ENCODE measurements around the gene EIF4A3.
A peak's percentile ranks its signal among the peaks of the same experiment; 100 is the strongest.

EIF4A3 gene

DNA sequence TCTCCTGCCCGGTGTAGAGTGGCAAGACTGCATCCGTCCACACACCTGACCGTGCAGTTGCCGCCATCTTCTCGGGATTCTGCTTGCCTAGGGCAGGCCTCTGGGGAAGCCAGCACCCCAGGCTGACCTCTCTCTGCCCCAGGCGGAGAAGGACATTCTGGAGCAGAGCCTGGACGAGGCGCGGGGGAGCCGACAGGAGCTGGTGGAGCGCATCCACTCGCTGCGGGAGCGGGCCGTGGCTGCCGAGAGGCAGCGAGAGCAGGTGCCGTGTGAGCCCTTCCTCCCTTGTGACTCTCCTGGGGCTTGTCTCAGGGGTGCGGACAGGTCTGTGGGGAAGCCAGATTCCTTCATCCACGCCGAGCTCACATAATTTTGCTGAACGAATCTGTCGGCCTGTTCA, 42.7 kb upstream of the EIF4A3 start:
- H3K4me2 ChIP-seq: peak overlapping the region in 5 of 11 experiments; percentile 3 to 26 (median 18); a peak in 2 of 22 replicates
- no peak overlapping the region for H3K4me3 ChIP-seq
- H3K4me1 ChIP-seq: peaks cover 23 to 45% (median 33%) of the 10 kb centered on the region in 10 experiments
- no peaks in the 10 kb centered on the region for H4K20me1 ChIP-seq
- no peak overlapping the region; a peak in 1 of 22 replicates for H3K9ac ChIP-seq
- no peak for TF ChIP-seq Cebpa-rat (IDR thresholded peaks at IDR 0.05)
- peaks cover 0 to 28% (median 16%) of the 10 kb centered on the region in 11 experiments; a peak in 13 of 22 replicates for H3K27me3 ChIP-seq
- H3K27ac ChIP-seq: no peak overlapping the region
- H3K9me3 ChIP-seq (replicated peaks in 1 of 11): peaks cover 0 to 5% (median 0%) of the 10 kb centered on the region in 11 experiments; a peak in 3 of 22 replicates
- H3K36me3 ChIP-seq: no peaks in the 10 kb centered on the region

- Histone ChIP-seq H3K36me3 (no peaks in the 10 kb centered on the region), H3K4me3 (no peak overlapping the region), H3K9me3 (replicated peaks in 1 of 11) (no peaks in the 10 kb centered on the region), H3K9ac (no peak overlapping the region), H4K20me1 (no peaks in the 10 kb centered on the region), H3K27ac (peak overlapping the region in 3 of 11 experiments; percentile 1 to 35 (median 22); a peak in 3 of 22 replicates), H3K27me3 (peaks cover 0 to 24% (median 16%) of the 10 kb centered on the region in 11 experiments; a peak in 13 of 22 replicates), H3K4me2 (peak overlapping the region; percentile 41 to 63 (median 49)), H3K4me1 (peaks cover 23 to 45% (median 33%) of the 10 kb centered on the region in 10 experiments)
- no peak for TF ChIP-seq Cebpa-rat (IDR thresholded peaks at IDR 0.05)
These were observed 40.6 kb upstream of the EIF4A3 start for GRCh38 chr17:80187515-80187941.

DNA sequence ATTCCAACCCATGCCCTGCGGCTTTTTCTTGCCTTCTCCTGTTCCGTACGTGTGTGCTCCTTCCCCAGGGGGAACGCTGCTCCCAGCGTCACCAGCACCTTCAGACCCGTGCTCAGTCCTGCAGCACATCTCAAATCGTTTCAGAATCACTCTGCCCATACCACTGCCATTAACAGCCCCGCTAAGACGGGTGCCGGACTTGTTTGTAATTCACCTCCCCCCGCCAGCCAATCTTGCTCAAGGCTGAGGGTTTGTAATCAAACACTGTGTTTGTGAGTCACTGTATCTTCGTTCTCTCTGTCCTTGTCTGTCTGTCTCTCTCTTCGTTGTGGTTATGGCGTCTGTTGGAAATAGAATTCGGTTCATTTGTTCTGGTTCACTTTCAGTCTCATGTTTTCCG, 40.2 kb upstream of the EIF4A3 start:
- peaks cover 0 to 23% (median 14%) of the 10 kb centered on the region in 11 experiments; a peak in 13 of 22 replicates for H3K27me3 ChIP-seq
- peak overlapping the region in 1 of 11 experiments; percentile 22; a peak in 2 of 22 replicates for H3K27ac ChIP-seq
- H3K36me3 ChIP-seq: no peaks in the 10 kb centered on the region
- TF ChIP-seq Cebpa-rat (IDR thresholded peaks at IDR 0.05): no peak
- no peak overlapping the region for H3K4me3 ChIP-seq
- no peaks in the 10 kb centered on the region for H3K9me3 ChIP-seq (replicated peaks in 1 of 11)
- H3K4me1 ChIP-seq: peaks cover 23 to 41% (median 32%) of the 10 kb centered on the region in 10 experiments
- H3K4me2 ChIP-seq: peak overlapping the region; percentile 41 to 63 (median 49); a peak in 19 of 22 replicates
- no peak overlapping the region for H3K9ac ChIP-seq
- no peaks in the 10 kb centered on the region for H4K20me1 ChIP-seq

DNA sequence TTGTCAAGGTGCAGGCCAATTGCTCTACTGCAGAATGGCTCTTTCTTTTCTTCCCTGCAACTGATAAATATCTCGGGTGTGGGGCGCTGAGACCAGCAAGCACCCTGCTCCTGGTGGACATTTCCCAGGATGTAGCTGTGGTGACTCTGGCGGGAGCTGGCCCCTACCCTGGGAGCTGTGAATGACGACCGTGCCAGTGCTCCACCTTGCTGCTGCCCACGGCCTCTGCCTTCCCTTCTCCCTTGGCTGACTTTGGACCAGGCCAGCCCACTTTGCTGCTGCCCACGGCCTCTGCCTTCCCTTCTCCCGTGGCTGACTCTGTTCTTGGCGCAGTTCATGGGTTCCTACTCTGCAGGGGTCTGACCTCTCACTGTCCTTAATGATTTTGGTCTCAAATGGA, 39.0 kb upstream of the EIF4A3 start:
- Histone ChIP-seq H3K27me3 (peaks cover 0 to 16% (median 11%) of the 10 kb centered on the region in 11 experiments; a peak in 12 of 22 replicates), H3K4me2 (peak overlapping the region in 4 of 11 experiments; percentile 18 to 49 (median 34); a peak in 2 of 22 replicates), H3K9ac (no peak overlapping the region), H3K4me1 (peaks cover 16 to 32% (median 25%) of the 10 kb centered on the region in 10 experiments), H3K36me3 (no peaks in the 10 kb centered on the region), H3K9me3 (replicated peaks in 1 of 11) (no peaks in the 10 kb centered on the region), H3K27ac (no peak overlapping the region), H4K20me1 (no peaks in the 10 kb centered on the region), H3K4me3 (no peak overlapping the region)
- no peak for TF ChIP-seq Cebpa-rat (IDR thresholded peaks at IDR 0.05)

- H3K27ac ChIP-seq: no peak overlapping the region
- H3K4me3 ChIP-seq: no peak overlapping the region
- H4K20me1 ChIP-seq: no peaks in the 10 kb centered on the region
- H3K36me3 ChIP-seq: no peaks in the 10 kb centered on the region
- H3K9me3 ChIP-seq (replicated peaks in 1 of 11): no peaks in the 10 kb centered on the region
- H3K4me2 ChIP-seq: no peak overlapping the region
- H3K4me1 ChIP-seq: peaks cover 16 to 29% (median 22%) of the 10 kb centered on the region in 10 experiments
- no peak for TF ChIP-seq Cebpa-rat (IDR thresholded peaks at IDR 0.05)
- peaks cover 0 to 8% (median 5%) of the 10 kb centered on the region in 11 experiments; a peak in 10 of 22 replicates for H3K27me3 ChIP-seq
- no peak overlapping the region for H3K9ac ChIP-seq
These were observed 37.4 kb upstream of the EIF4A3 start for GRCh38 chr17:80184423-80184714.

GRCh38 chr17:80183581-80184422, 36.9 kb upstream of the EIF4A3 start:
- Histone ChIP-seq H3K4me3 (no peak overlapping the region), H4K20me1 (no peaks in the 10 kb centered on the region), H3K4me2 (no peak overlapping the region), H3K27ac (no peak overlapping the region), H3K4me1 (peaks cover 16 to 29% (median 22%) of the 10 kb centered on the region in 10 experiments), H3K36me3 (no peaks in the 10 kb centered on the region), H3K9me3 (replicated peaks in 1 of 11) (no peaks in the 10 kb centered on the region), H3K27me3 (peaks cover 0 to 3% (median 0%) of the 10 kb centered on the region in 11 experiments; a peak in 2 of 22 replicates), H3K9ac (no peak overlapping the region)
- TF ChIP-seq Cebpa-rat (IDR thresholded peaks at IDR 0.05): no peak

GRCh38 chr17:80182845-80183223, 35.9 kb upstream of the EIF4A3 start:
- peaks cover 6 to 20% (median 13%) of the 10 kb centered on the region in 10 experiments for H3K4me1 ChIP-seq
- H3K4me2 ChIP-seq: no peak overlapping the region
- no peak overlapping the region for H3K9ac ChIP-seq
- no peaks in the 10 kb centered on the region for H3K36me3 ChIP-seq
- no peak overlapping the region for H3K27ac ChIP-seq
- no peaks in the 10 kb centered on the region; a peak in 1 of 22 replicates for H4K20me1 ChIP-seq
- no peaks in the 10 kb centered on the region; a peak in 1 of 22 replicates for H3K27me3 ChIP-seq
- no peak for TF ChIP-seq Cebpa-rat (IDR thresholded peaks at IDR 0.05)
- H3K4me3 ChIP-seq: no peak overlapping the region
- H3K9me3 ChIP-seq (replicated peaks in 1 of 11): no peaks in the 10 kb centered on the region

- Histone ChIP-seq H3K4me3 (no peak overlapping the region), H3K36me3 (no peaks in the 10 kb centered on the region), H4K20me1 (no peaks in the 10 kb centered on the region; a peak in 1 of 22 replicates), H3K27ac (no peak overlapping the region), H3K9ac (no peak overlapping the region), H3K4me2 (no peak overlapping the region), H3K27me3 (no peaks in the 10 kb centered on the region), H3K4me1 (peaks cover under 1 to 15% (median 8%) of the 10 kb centered on the region in 10 experiments), H3K9me3 (replicated peaks in 1 of 11) (no peaks in the 10 kb centered on the region)
- no peak for TF ChIP-seq Cebpa-rat (IDR thresholded peaks at IDR 0.05)
These were observed 35.4 kb upstream of the EIF4A3 start for GRCh38 chr17:80182118-80182844.

DNA sequence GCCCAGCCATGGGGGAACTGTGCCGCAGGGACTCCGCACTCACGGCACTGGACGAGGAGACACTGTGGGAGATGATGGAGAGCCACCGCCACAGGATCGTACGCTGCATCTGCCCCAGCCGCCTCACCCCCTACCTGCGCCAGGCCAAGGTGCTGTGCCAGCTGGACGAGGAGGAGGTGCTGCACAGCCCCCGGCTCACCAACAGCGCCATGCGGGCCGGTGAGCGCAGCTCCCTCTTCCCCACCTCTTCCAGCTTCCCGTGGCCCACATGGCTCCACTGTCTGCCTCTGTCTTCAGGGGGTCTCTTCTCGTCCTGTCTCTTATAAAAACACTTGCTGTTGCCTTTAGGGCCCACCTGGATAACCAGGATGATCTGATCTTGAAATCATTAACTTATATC, 34.5 kb upstream of the EIF4A3 start:
- TF ChIP-seq Cebpa-rat (IDR thresholded peaks at IDR 0.05): no peak
- Histone ChIP-seq H3K4me2 (no peak overlapping the region), H3K9me3 (replicated peaks in 1 of 11) (no peaks in the 10 kb centered on the region), H3K9ac (no peak overlapping the region), H4K20me1 (no peaks in the 10 kb centered on the region; a peak in 1 of 22 replicates), H3K27ac (no peak overlapping the region), H3K4me1 (peaks cover 0 to 6% (median under 1%) of the 10 kb centered on the region in 10 experiments; a peak in 4 of 20 replicates), H3K27me3 (no peaks in the 10 kb centered on the region), H3K36me3 (no peaks in the 10 kb centered on the region), H3K4me3 (no peak overlapping the region)
